WTC11 (cell line): ENCODE results near the gene SGPP1.

Experiments used
- TF ChIP-seq, protein P1 (sequence below): fragments of 200-600 bp; IDR thresholded peaks from 2 replicates; pipeline ENCODE4 v1.8.0; 2022; ENCODE audit warnings: antibody characterized with exemption
- TF ChIP-seq, protein P2 (sequence below): sonication (generic); formaldehyde crosslinking; IDR thresholded peaks from 2 replicates; pipeline ENCODE4 v1.8.1; 2022; ENCODE audit warnings: mild to moderate bottlenecking, moderate library complexity, missing genetic modification reagents

DNA sequence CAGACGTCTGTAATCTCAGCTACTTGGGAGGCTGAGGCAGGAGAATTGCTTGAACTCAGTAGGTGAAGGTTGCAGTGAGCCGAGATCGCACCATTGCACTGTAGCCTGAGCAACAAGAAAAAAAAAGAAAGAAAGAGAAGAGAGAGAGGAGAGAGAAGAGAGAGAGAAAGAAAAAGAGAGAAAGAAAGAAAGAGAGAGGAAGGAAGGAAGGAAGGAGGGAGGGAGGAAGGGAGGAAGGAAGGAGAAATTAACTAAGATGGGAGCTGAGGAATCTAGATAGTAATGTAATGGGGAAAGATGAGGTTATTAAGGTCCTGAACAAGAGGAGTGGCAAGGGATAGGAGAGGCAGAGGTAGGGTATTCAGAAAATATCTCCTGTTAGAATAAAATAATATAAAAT, 17.4 kb upstream of the SGPP1 start:
- TF ChIP-seq, protein P1, sequence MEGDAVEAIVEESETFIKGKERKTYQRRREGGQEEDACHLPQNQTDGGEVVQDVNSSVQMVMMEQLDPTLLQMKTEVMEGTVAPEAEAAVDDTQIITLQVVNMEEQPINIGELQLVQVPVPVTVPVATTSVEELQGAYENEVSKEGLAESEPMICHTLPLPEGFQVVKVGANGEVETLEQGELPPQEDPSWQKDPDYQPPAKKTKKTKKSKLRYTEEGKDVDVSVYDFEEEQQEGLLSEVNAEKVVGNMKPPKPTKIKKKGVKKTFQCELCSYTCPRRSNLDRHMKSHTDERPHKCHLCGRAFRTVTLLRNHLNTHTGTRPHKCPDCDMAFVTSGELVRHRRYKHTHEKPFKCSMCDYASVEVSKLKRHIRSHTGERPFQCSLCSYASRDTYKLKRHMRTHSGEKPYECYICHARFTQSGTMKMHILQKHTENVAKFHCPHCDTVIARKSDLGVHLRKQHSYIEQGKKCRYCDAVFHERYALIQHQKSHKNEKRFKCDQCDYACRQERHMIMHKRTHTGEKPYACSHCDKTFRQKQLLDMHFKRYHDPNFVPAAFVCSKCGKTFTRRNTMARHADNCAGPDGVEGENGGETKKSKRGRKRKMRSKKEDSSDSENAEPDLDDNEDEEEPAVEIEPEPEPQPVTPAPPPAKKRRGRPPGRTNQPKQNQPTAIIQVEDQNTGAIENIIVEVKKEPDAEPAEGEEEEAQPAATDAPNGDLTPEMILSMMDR: no peak
- TF ChIP-seq, protein P2, sequence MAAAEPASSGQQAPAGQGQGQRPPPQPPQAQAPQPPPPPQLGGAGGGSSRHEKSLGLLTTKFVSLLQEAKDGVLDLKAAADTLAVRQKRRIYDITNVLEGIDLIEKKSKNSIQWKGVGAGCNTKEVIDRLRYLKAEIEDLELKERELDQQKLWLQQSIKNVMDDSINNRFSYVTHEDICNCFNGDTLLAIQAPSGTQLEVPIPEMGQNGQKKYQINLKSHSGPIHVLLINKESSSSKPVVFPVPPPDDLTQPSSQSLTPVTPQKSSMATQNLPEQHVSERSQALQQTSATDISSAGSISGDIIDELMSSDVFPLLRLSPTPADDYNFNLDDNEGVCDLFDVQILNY: no peak
